ENCODE data around the gene TTYH1.

Gene TTYH1

GRCh38 chr19:54403054-54403453 is 12.2 kb upstream of the TTYH1 start (continued):
- TF ChIP-seq TSHZ2 (CRISPR knock-in tag; IDR thresholded peaks at IDR 0.05): no peak
- TF ChIP-seq ISL1 (CRISPR knock-in tag; IDR thresholded peaks at IDR 0.05): no peak

GRCh38 chr19:54405628-54406027 is 9.6 kb upstream of the TTYH1 start:
- no peak for ATAC-seq
- TF ChIP-seq ZC3H10 (CRISPR knock-in tag; IDR thresholded peaks at IDR 0.05): no peak
- TF ChIP-seq ESRRG (CRISPR knock-in tag; IDR thresholded peaks at IDR 0.05): no peak
- no peak for TF ChIP-seq CREB5 (CRISPR knock-in tag; IDR thresholded peaks at IDR 0.05; ENCODE audit: low read depth)
- TF ChIP-seq PATZ1 (CRISPR knock-in tag; IDR thresholded peaks at IDR 0.05; ENCODE audit: borderline replicate concordance): no peak
- no peak for TF ChIP-seq TOX (CRISPR knock-in tag; IDR thresholded peaks at IDR 0.05; ENCODE audit: borderline replicate concordance)
- no peak for TF ChIP-seq ZNF70 (CRISPR knock-in tag; IDR thresholded peaks at IDR 0.05)
- TF ChIP-seq GLIS3 (CRISPR knock-in tag; IDR thresholded peaks at IDR 0.05): no peak
- no peak for TF ChIP-seq ARNTL (CRISPR knock-in tag; IDR thresholded peaks at IDR 0.05; ENCODE audit: borderline replicate concordance, low read depth)

- TF ChIP-seq ZFP30 (CRISPR knock-in tag; IDR thresholded peaks at IDR 0.05) (no peak), TOX (CRISPR knock-in tag; IDR thresholded peaks at IDR 0.05; ENCODE audit: borderline replicate concordance) (no peak), ZC3H10 (CRISPR knock-in tag; IDR thresholded peaks at IDR 0.05) (no peak), OSR1 (CRISPR knock-in tag; IDR thresholded peaks at IDR 0.05) (no peak), SNAI2 (CRISPR knock-in tag; IDR thresholded peaks at IDR 0.05) (no peak), ISL1 (CRISPR knock-in tag; IDR thresholded peaks at IDR 0.05) (no peak), ESRRG (CRISPR knock-in tag; IDR thresholded peaks at IDR 0.05) (no peak), BACH2 (CRISPR knock-in tag; IDR thresholded peaks at IDR 0.05; ENCODE audit: borderline replicate concordance) (no peak), ZNF565 (CRISPR knock-in tag; conservative IDR thresholded peaks at IDR 0.05; ENCODE audit: low read depth) (no peak), CSRNP3 (CRISPR knock-in tag; IDR thresholded peaks at IDR 0.05) (no peak), TCF4 (CRISPR knock-in tag; IDR thresholded peaks at IDR 0.05; ENCODE audit: borderline replicate concordance) (no peak), ARNTL (CRISPR knock-in tag; IDR thresholded peaks at IDR 0.05; ENCODE audit: borderline replicate concordance, low read depth) (no peak)
- no peak for ATAC-seq
These were observed 7.5 kb upstream of the TTYH1 start for GRCh38 chr19:54407780-54408179.

- TF ChIP-seq ESRRG (CRISPR knock-in tag; IDR thresholded peaks at IDR 0.05) (no peak), TCF4 (CRISPR knock-in tag; IDR thresholded peaks at IDR 0.05; ENCODE audit: borderline replicate concordance) (no peak), RARB (CRISPR knock-in tag; IDR thresholded peaks at IDR 0.05) (no peak), ISL1 (CRISPR knock-in tag; IDR thresholded peaks at IDR 0.05) (no peak), ARNTL (CRISPR knock-in tag; IDR thresholded peaks at IDR 0.05; ENCODE audit: borderline replicate concordance, low read depth) (no peak), GLIS3 (CRISPR knock-in tag; IDR thresholded peaks at IDR 0.05) (no peak), OSR1 (CRISPR knock-in tag; IDR thresholded peaks at IDR 0.05) (no peak), CREB5 (CRISPR knock-in tag; IDR thresholded peaks at IDR 0.05; ENCODE audit: low read depth) (no peak), CSRNP3 (CRISPR knock-in tag; IDR thresholded peaks at IDR 0.05) (no peak), TOX (CRISPR knock-in tag; IDR thresholded peaks at IDR 0.05; ENCODE audit: borderline replicate concordance) (no peak), ZNF70 (CRISPR knock-in tag; IDR thresholded peaks at IDR 0.05) (no peak), POU6F1 (CRISPR knock-in tag; IDR thresholded peaks at IDR 0.05; ENCODE audit: borderline replicate concordance, low read depth) (no peak), ZFP3 (CRISPR knock-in tag; IDR thresholded peaks at IDR 0.05) (no peak), BACH2 (CRISPR knock-in tag; IDR thresholded peaks at IDR 0.05; ENCODE audit: borderline replicate concordance) (no peak)
- ATAC-seq: no peak
These were observed 6.7 kb upstream of the TTYH1 start for GRCh38 chr19:54408456-54409026.
